Measurements from ENCODE around the gene IFNA1. TPM values are rescaled to one million over a fixed set of nuclear protein-coding genes. Genes with fewer than 3 reads are reported as not detected.

Gene IFNA1
- total and polyA plus RNA-seq, 3 experiments from 2014 or later, result not detected

DNA sequence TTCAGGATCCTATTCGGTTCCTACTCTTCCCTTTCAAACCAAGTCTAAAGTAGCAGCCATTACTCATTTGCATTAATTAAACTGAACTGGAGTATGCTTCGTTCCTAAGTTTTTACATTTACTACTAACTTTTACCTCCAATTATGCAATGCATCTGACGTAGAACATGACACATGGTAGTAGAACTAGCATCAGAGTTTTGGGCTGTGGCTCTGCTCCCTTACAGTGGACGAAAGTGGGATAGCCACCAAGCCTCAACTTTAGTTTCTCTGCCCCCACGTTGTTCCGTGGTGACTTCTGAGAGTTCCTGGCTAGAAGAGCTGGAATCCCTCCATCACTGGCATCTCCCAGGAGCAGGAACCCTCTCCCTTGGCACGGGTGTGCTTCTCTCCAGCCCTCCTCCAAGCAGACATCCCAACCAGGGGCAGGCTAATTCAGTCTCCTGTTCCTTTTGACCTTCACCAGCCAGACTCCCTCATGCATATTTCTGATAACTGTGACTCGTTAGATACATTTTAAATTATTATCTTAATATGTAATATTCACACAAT, 39.0 kb downstream of the IFNA1 start:
- no peak overlapping the region for H3K4me3 Mint-ChIP-seq
- no peak overlapping the region for H3K4me3 ChIP-seq (ENCODE audit: low read length)
- no peak overlapping the region for H3K27ac ChIP-seq (ENCODE audit: low read depth, low read length)
- H3K9me3 ChIP-seq (ENCODE audit: low read length), result no peaks in the 10 kb centered on the region
- ChIA-PET POLR2A (no interaction called here), CTCF (interaction anchor here (0.8 to 1.2 kb wide), 3 partner anchors 10 to 37 kb away, joined by 3 to 4 read pairs (median 3); no protein-coding TSS in a partner anchor)
- H3K27me3 Mint-ChIP-seq, result peaks cover 3 to 13% of the 10 kb centered on the region in 2 donors
- H3K36me3 ChIP-seq (ENCODE audit: insufficient read depth, low read length), result no peaks in the 10 kb centered on the region
- peaks cover 0 to 2% (median under 1%) of the 10 kb centered on the region in 5 donors for H3K9me3 Mint-ChIP-seq
- H3K36me3 Mint-ChIP-seq, result peaks cover 0 to 3% (median 0%) of the 10 kb centered on the region in 3 donors
- no peaks in the 10 kb centered on the region for H3K4me1 ChIP-seq (ENCODE audit: insufficient read depth, low read length)
- peaks cover 2 to 14% (median 5%) of the 10 kb centered on the region in 3 donors for H3K4me1 Mint-ChIP-seq
- no peaks in the 10 kb centered on the region for H3K27me3 ChIP-seq (ENCODE audit: insufficient read depth, low read length, poor library complexity, severe bottlenecking)
- no peak for DNase-seq
- H3K27ac Mint-ChIP-seq, result peak overlapping the region in 1 of 8 donors; percentile 3

DNA sequence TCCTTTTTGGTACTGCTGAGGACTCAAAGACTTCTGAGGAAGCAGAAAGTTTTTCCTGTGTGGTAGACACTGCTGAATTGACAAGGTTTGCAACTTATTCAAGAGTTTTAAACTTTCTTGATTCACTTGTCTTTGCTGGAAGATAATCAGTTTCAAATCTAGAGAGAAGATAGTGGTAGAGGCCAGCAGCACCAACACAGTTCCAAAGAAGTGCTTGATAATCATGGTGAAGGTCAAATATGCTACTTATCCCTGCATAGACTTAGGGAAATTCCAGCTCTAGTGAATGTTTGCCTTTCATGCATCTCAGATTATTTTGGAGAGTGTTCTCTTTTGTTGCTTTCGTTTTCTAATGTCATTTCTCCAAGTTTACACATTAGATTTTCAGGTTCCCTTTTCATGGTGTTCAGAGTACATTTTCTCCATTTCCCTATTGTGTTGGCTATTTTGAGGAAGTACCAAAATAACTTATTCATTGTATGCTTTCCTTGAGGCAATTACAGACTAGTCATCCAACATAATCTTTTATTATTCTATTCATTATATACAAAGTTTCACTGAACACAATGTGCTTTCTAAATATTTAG, 41.3 kb downstream of the IFNA1 start:
- no peak overlapping the region for H3K27ac Mint-ChIP-seq
- H3K9me3 ChIP-seq (ENCODE audit: low read length), result no peaks in the 10 kb centered on the region
- no peaks in the 10 kb centered on the region for H3K27me3 ChIP-seq (ENCODE audit: insufficient read depth, low read length, poor library complexity, severe bottlenecking)
- H3K4me3 Mint-ChIP-seq, result no peak overlapping the region
- no peak overlapping the region for H3K4me3 ChIP-seq (ENCODE audit: low read length)
- H3K4me1 Mint-ChIP-seq, result peaks cover 2 to 14% (median 5%) of the 10 kb centered on the region in 3 donors
- no peaks in the 10 kb centered on the region for H3K4me1 ChIP-seq (ENCODE audit: insufficient read depth, low read length)
- CTCF ChIA-PET, result interaction anchor here (1.3 kb wide), 1 partner anchor 16 kb away, joined by 6 read pairs; no protein-coding TSS in a partner anchor
- peaks cover 9 to 14% (median 12%) of the 10 kb centered on the region in 5 donors for H3K9me3 Mint-ChIP-seq
- DNase-seq, result no peak
- no peak overlapping the region for H3K27ac ChIP-seq (ENCODE audit: low read depth, low read length)
- POLR2A ChIA-PET, result no interaction called here
- H3K36me3 Mint-ChIP-seq, result peaks cover 0 to 15% (median 0%) of the 10 kb centered on the region in 3 donors
- H3K27me3 Mint-ChIP-seq, result peaks cover 3 to 7% of the 10 kb centered on the region in 2 donors
- H3K36me3 ChIP-seq (ENCODE audit: insufficient read depth, low read length), result no peaks in the 10 kb centered on the region

DNA sequence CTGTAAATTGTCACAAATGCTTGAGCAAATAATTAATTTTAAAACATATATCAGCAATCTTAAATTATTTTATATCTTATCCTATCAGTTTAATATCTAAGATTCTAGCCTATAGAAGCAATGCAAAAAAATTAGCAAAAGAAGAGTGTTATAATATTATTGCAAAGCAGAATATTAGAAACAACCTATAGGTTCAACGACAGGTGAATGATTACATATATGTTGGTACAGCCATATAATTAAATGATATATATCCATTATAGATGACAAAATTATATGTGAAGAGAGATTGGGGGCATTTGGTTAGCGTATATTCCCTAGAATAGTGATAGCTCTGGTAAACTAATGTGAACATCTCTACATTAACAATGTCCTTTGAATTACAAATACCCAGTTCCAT, 42.0 kb downstream of the IFNA1 start, which contains the start of gene IFNE:
Gene IFNE (minus strand): TSS at position 101 of the 400 bp plus-strand sequence. CDS start 619 bp downstream, outside the sequence.
- no peak within 1 kb of the TSS for H3K4me3 Mint-ChIP-seq
- peaks cover 9 to 14% (median 12%) of the 10 kb centered on the region in 5 donors for H3K9me3 Mint-ChIP-seq
- no peak within 1 kb of the TSS for H3K27ac ChIP-seq (ENCODE audit: low read depth, low read length)
- peaks cover 2 to 14% (median 5%) of the 10 kb centered on the region in 3 donors for H3K4me1 Mint-ChIP-seq
- H3K4me3 ChIP-seq (ENCODE audit: low read length), result no peak within 1 kb of the TSS
- no peaks in the 10 kb centered on the region for H3K4me1 ChIP-seq (ENCODE audit: insufficient read depth, low read length)
- CTCF ChIA-PET, result interaction anchor here (1.3 kb wide), 1 partner anchor 16 kb away, joined by 6 read pairs; no protein-coding TSS in a partner anchor
- H3K36me3 Mint-ChIP-seq, result peaks cover 0 to 15% (median 0%) of the 10 kb centered on the region in 3 donors
- no peak for DNase-seq
- no peaks in the 10 kb centered on the region for H3K36me3 ChIP-seq (ENCODE audit: insufficient read depth, low read length)
- H3K27me3 Mint-ChIP-seq, result peaks cover 2 to 4% of the 10 kb centered on the region in 2 donors
- no peaks in the 10 kb centered on the region for H3K27me3 ChIP-seq (ENCODE audit: insufficient read depth, low read length, poor library complexity, severe bottlenecking)
- peak within 1 kb of the TSS in 1 of 8 donors; percentile 11 for H3K27ac Mint-ChIP-seq
- H3K9me3 ChIP-seq (ENCODE audit: low read length), result no peaks in the 10 kb centered on the region
- POLR2A ChIA-PET, result no interaction called here

Other genes with a start within 250 kb of the IFNA1 start
- gene IFNA7, start 238.2 kb upstream of the IFNA1 start, total RNA-seq, result not detected
- gene IFNA7, start 238.2 kb upstream of the IFNA1 start, polyA plus RNA-seq, result not detected
- not detected for gene IFNA10, start 233.3 kb upstream of the IFNA1 start, total RNA-seq
- not detected for gene IFNA10, start 233.3 kb upstream of the IFNA1 start, polyA plus RNA-seq
- gene IFNA16, start 223.1 kb upstream of the IFNA1 start, total RNA-seq, result not detected
- gene IFNA16, start 223.1 kb upstream of the IFNA1 start, polyA plus RNA-seq, result not detected
- gene IFNA17, start 212.2 kb upstream of the IFNA1 start, total RNA-seq, result not detected
- gene IFNA17, start 212.2 kb upstream of the IFNA1 start, polyA plus RNA-seq, result not detected
- gene IFNA14, start 200.4 kb upstream of the IFNA1 start, total RNA-seq, result not detected
- not detected for gene IFNA14, start 200.4 kb upstream of the IFNA1 start, polyA plus RNA-seq
- not detected for gene IFNA5, start 135.1 kb upstream of the IFNA1 start, total RNA-seq
- gene IFNA5, start 135.1 kb upstream of the IFNA1 start, polyA plus RNA-seq, result not detected
- 10 to 100 TPM; 16.0 to 16.3 TPM for gene KLHL9, start 105.0 kb upstream of the IFNA1 start, total RNA-seq
- gene KLHL9, start 105.0 kb upstream of the IFNA1 start, polyA plus RNA-seq, result 16.9 TPM
- not detected for gene IFNA6, start 89.6 kb upstream of the IFNA1 start, total RNA-seq
- not detected for gene IFNA6, start 89.6 kb upstream of the IFNA1 start, polyA plus RNA-seq
- not detected for gene IFNA13, start 72.4 kb upstream of the IFNA1 start, total RNA-seq
- gene IFNA13, start 72.4 kb upstream of the IFNA1 start, polyA plus RNA-seq, result not detected
- not detected for gene IFNA2, start 55.0 kb upstream of the IFNA1 start, total RNA-seq
- gene IFNA2, start 55.0 kb upstream of the IFNA1 start, polyA plus RNA-seq, result not detected
- not detected for gene IFNA8, start 31.3 kb upstream of the IFNA1 start, total RNA-seq
- gene IFNA8, start 31.3 kb upstream of the IFNA1 start, polyA plus RNA-seq, result not detected
- gene IFNE, start 41.9 kb downstream of the IFNA1 start, total RNA-seq, result under 1 TPM in 1 of 2 experiments, not detected in 1; 0.15 TPM
- gene IFNE, start 41.9 kb downstream of the IFNA1 start, polyA plus RNA-seq, result not detected

Data from CD8-positive, alpha-beta memory T cell (primary cell).